Superior temporal gyrus (tissue), 1 donor: Measurements from ENCODE around the gene FILIP1L.

Experiments used
- DNase-seq: peaks from one replicate; pipeline ENCODE4 v3.0.0-alpha.2; 2016; ENCODE audit errors: extremely low spot score

Gene FILIP1L

GRCh38 chr3:99795573-99795972, 318.7 kb downstream of the FILIP1L start:
- DNase-seq = no peak

GRCh38 chr3:99794485-99794884, 319.8 kb downstream of the FILIP1L start:
- DNase-seq = no peak

- peak; percentile 49 for DNase-seq
Measured at GRCh38 chr3:99789011-99789721, 325.1 kb downstream of the FILIP1L start.
